GM11168 (cell line): ENCODE results near the gene ELMOD3.
"Not testable (repeated sequence)": the region's sequence is repeated elsewhere in the genome, so short reads cannot be mapped to it uniquely, and the experiment has no call there.

Experiments used
- in situ Hi-C: fragments of 300-500 bp; cut with MboI; formaldehyde crosslinking; loops from one replicate; pipeline ENCODE4 v1.12.0; 2022; ENCODE audit warnings: low sequenced_read_pairs; ENCODE audit not compliant: unreplicated experiment

The ELMOD3 gene

DNA sequence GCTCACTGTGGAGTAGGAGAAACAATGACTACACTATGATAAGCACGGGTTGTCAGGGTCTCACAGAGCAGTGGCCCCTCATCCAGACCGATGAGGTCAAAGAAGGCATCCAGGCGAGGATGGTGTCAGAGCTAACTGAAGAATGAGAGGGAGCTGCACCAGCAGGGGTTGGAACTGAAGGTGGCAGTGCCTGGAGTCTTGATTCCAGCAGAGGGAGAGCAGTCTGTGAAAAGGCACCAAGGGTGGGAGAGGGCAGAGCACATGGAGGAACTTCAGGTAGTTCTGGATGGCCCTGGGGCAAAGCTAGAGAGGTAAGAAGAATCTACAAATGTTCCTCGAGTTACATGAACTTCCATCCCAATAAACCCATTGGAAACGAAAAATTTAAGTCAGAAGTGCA is 12.6 kb downstream of the ELMOD3 start:
- in situ Hi-C loops: no loop called here

DNA sequence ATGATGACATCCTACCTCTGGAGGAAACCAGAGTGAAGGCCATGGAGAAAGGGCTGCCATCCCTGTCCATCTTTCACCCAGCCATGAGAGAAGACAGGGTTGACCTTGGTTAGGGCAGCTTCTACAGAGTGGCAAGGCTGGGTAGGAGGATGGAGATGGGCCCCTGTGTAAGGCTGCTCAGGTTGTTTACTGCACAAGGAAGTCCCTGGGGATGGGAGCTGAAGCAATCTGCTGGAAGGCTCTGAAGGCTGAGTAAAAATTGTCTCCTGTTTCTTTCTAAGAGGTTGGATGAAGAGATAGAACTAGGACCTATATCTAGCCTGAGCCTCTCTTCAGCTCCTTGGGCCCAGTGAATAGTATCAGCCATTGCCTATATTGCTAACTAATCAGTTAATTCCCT is 14.4 kb downstream of the ELMOD3 start:
- in situ Hi-C loops: no loop called here

- in situ Hi-C loops: no loop called here
Measured at GRCh38 chr2:85369500-85369899, 14.9 kb downstream of the ELMOD3 start.

DNA sequence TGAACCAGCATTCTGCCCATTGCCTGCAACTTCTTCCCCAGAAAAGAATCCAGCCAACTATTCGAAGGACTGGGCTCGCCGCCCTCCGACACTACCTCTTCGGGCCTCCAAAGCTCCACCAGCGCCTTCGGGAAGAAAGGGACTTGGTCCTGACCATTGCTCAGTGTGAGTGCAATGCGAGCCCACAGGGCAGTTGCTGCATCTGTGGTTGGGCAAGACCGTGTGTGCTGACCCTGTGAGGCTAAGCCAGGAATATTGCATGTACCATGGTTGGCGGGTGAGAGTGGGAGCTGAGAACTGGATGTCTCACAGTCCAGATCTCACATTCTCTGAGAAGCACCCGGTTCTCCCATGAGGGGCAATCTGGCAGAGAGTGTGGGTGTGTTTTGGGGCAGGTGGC is 16.5 kb downstream of the ELMOD3 start:
- in situ Hi-C loops: no loop called here

DNA sequence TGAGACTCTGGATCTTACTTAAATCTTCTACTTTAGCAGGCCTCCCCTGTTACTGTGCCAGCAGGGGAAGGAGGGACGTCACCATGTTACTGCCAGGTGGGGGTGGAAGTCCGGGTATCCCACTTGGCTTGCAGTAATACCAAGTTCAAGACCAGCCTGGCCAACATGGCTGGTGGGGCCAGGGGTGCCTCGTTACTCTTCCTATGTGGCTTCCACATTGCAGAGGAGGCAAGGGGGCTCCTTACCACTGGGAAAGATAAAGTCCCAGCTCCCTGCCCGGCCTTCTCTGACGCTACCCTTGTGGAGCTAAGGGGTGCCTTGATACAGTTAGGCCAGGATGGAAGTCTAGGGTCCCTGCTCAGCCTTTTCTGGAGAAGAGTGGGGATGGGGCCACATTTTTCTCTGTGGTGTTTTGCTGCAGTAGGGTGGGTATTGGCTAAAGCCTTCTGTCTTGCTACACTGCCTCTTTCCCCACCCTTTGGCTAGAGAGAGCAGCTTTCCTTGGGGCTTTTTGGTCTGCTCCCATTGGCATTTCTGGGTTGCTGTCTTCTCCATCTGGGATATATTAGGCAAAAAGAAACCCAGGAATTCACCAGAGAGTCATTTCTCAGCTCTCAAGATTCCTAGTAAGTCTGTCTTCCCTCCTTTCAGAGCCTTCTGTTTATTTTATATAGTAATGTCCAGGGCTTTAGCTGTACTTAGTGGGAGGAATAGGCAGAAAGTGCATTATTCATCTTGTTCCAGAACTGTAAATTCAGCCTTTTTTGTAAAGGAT is 21.9 kb downstream of the ELMOD3 start:
- in situ Hi-C loops: no loop called here

- in situ Hi-C loops: no loop called here
Measured at GRCh38 chr2:85377083-85377482, 22.5 kb downstream of the ELMOD3 start.

DNA sequence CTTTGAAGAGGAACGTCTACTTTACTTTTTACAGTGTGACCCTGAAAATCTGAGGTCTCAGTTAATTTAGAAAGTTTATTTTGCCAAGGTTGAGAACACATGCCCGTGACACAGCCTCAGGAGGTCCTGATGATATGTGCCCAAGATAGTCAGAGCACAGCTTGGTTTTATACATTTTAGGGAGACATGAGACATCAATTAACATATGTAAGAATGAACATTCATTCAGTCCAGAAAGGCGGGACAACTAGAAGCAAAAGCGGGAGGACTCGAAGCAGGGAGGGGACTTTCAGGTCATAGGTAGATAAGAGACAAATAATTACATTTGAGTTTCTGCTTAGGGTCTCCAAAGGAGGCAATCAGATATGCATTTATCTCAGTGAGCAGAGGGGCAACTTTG is 23.7 kb downstream of the ELMOD3 start:
- in situ Hi-C loops: no loop called here

- in situ Hi-C loops: no loop called here
Measured at GRCh38 chr2:85380048-85380447, 25.5 kb downstream of the ELMOD3 start.

DNA sequence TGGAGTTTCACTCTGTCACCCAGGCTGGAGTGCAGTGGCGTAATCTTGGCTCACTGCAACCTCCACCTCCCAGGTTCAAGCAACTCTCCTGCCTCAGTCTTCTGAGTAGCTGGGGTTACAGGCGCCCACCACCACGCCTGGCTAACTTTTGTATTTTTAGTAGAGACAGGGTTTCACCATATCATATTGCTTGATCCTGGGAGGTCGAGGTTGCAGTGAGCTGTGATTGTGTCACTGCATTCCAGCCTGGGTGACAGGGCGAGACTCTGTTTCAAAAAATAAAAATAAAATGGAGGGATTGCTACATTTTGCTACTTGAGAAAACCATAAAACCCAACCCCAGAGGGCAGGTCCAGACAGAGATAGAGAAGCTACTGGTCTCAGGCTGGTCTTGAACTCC is 28.6 kb downstream of the ELMOD3 start:
- in situ Hi-C loops: not testable (repeated sequence)

DNA sequence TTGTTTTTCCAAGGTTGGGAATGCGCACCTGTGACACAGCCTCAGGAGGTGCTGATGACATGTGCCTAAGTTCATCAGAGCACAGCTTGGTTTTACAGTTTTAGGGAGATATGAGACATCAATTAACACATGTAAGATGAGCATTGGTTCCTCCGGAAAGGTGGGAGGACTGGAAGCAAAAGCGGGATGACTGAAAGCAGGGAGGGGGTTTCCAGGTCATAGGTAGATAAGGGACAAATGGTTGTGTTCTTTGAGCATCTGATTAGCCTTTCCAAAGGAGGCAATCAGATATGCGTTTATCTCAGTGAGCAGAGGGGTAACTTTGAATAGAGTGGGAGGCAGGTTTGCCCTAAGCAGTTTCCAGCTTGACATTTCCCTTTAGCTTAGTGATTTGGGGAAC is 29.3 kb downstream of the ELMOD3 start:
- in situ Hi-C loops: no loop called here

DNA sequence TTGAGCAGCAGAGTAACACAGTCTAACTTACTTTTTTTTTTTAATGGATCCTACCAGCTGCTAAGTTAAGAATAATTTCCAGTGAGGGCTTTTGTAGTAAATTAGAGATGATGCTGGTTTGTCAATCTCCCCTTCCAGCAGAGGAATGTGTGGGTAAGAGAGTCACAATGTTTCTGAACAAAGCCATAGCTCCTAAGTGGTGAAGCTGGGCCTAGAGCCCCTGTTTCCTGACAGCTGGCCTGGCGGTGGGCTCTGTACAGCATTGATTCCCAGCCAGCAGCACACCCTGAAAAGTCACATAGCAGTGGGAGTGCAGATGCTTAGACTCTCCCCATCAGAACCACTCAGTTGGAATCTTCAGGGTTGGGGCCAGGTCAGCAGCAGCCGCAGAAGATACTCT is 31.2 kb downstream of the ELMOD3 start:
- in situ Hi-C loops: no loop called here

DNA sequence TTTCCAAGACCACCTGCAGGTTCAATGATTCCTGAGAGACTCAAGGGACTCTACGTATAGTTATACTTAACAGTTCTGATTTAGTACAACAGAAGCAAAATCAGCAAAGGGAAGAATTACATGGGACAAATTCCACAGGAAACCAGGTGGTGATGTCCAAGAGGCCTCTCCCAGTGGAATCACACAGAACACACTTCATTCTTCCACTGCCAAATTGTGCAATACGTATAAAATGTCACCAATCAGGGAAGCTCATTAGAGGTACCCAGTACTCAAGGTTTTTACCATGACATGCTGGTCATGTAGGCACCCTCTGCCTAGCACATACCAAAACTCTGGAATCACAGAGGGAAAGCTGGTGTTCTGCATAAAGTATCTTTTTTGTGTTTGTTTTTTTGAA is 33.2 kb downstream of the ELMOD3 start:
- in situ Hi-C loops: no loop called here

- in situ Hi-C loops: no loop called here
Measured at GRCh38 chr2:85388878-85389538, 34.4 kb downstream of the ELMOD3 start.

DNA sequence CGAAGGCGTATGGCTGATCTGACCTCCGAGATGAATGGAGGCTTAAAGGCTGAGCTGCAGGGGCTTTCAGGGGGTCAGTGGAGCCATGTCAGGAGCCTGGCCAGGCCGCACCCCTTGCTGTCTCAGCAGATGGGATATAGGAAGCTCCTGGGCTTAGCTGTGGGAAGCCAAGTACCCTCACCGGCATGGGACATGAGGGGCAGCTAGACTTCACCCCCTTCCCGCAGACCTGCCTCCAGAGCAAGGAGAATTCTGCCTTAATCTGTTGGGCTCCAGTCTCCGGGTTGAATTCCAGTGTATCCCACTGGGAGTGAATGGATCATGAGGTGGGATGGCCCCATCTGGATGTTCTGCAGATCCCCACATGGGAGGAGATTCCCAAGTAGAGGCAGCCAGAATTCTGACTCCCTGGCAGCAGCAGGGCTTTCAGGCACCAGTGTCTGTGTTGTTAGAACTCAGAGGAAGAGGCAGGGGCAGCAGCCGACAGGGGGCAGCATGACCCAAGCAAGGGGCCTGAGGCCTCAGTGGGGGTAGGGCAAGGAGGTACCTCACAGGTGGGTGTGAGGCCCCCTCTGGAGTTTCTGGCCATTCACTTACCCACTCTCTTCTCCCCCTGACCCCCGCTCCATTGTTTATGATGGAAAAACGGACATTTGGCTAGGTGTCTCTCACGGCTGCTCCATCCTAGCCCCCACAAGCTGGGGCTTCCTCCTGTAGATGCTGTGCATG is 36.5 kb downstream of the ELMOD3 start:
- in situ Hi-C loops: no loop called here

DNA sequence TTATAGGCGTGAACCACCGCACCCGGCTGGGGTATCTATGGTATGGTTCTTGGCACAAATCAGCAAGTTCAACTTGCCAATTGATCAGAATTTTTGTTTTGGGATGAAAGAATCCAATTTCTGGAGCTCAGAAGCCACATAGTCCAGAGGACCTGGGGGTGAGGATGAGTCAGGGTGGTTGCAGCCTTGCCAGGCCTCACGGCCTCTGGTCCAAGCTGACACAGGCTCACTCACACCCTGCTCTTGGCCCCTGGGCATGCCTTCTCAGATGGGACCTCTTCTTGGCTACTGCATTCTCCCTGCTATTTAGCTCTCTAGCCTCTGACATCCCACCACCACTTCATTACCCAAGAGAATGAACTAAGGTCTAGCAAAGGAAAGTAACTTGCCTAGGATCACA is 39.3 kb downstream of the ELMOD3 start:
- in situ Hi-C loops: no loop called here

DNA sequence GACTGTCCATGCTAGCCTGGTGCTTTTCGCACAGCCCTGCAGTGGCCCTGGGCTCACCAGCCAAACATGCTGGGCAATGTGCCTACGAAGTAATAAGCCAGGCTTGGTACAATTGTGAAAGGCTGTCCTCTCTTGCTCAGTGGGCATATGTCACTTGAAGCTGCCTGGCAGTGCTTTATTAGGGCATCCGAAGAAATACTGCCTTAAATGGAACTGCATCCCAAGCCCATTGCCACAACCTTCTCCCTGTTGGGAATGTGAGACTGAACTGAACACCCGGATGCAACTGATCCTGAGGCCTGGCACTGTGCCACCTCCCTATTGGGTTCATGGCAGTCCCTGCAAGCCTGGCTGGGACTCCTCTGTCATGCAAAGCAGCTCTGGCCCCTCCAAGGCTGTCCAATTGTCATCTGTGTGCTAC is 39.7 kb downstream of the ELMOD3 start:
- in situ Hi-C loops: no loop called here

- in situ Hi-C loops: no loop called here
Measured at GRCh38 chr2:85394976-85395375, 40.4 kb downstream of the ELMOD3 start.

GRCh38 chr2:85395912-85396475 is 41.4 kb downstream of the ELMOD3 start:
- in situ Hi-C loops: no loop called here

- in situ Hi-C loops: no loop called here
Measured at GRCh38 chr2:85396531-85397470, 42.2 kb downstream of the ELMOD3 start.

- in situ Hi-C loops: no loop called here
Measured at GRCh38 chr2:85397925-85398331, 43.4 kb downstream of the ELMOD3 start.
